Urinary bladder (tissue), 4 donors: ENCODE data around the gene IGF2BP3. TPM values are rescaled to one million over a fixed set of nuclear protein-coding genes. Genes with fewer than 3 reads are reported as not detected.

ENCODE experiments used
- DNase-seq: peaks from one replicate; pipeline ENCODE4 v3.0.0-alpha.2; 2015; ENCODE audit errors: extremely low spot score
- H3K27ac ChIP-seq: one replicate; pipeline ENCODE4 v1.5.1; 2013; ENCODE audit warnings: low read depth, mild to moderate bottlenecking, moderate library complexity
- H3K36me3 ChIP-seq: one replicate; pipeline ENCODE4 v1.6.1; 2013; ENCODE audit warnings: mild to moderate bottlenecking, moderate library complexity; ENCODE audit not compliant: insufficient read depth
- H3K4me1 ChIP-seq: one replicate; pipeline ENCODE4 v1.6.1; 2013; ENCODE audit warnings: mild to moderate bottlenecking, moderate library complexity; ENCODE audit not compliant: insufficient read depth
- H3K4me3 ChIP-seq: one replicate; pipeline ENCODE4 v1.5.1; 2013; ENCODE audit warnings: low read depth, low read length
- WGBS: extraction: QIAGEN DNeasy Blood & Tissue Kit; methylation state at CpG from one replicate; pipeline ENCODE4 v1.1.7; 2013; 5-methylcytosine and 5-hydroxymethylcytosine counted together
- polyA plus RNA-seq: library from polyadenylated mRNA; stranded (reverse); fragments of 200-250 nt; gene quantifications from one replicate; pipeline ENCODE4 v1.2.3, GENCODE V29; 2013
- total RNA-seq: library from RNA; depleted of rRNA; stranded (reverse); fragments of >200 nt; gene quantifications from one replicate; pipeline ENCODE4 v1.2.3, GENCODE V29; 2014
- donor health status: healthy with polysubstance abuse.
- donor health status: healthy.

Gene IGF2BP3
- total and polyA plus RNA-seq, 2 donors: 0.27 to 65.7 TPM

GRCh38 chr7:23293500-23294073, 176.7 kb downstream of the IGF2BP3 start:
- no peaks in the 10 kb centered on the region for H3K36me3 ChIP-seq
- H3K4me1 ChIP-seq: no peaks in the 10 kb centered on the region
- no peak overlapping the region for H3K27ac ChIP-seq
- 85% methylated on average over 12 of the region's 12 CpGs for WGBS
- no peak for DNase-seq
- no peak overlapping the region for H3K4me3 ChIP-seq

GRCh38 chr7:23292623-23293022, 177.7 kb downstream of the IGF2BP3 start:
- WGBS: 85% methylated on average over 4 of the region's 4 CpGs
- Histone ChIP-seq H3K27ac (no peak overlapping the region), H3K4me1 (no peaks in the 10 kb centered on the region), H3K36me3 (no peaks in the 10 kb centered on the region), H3K4me3 (no peak overlapping the region)
- no peak for DNase-seq

GRCh38 chr7:23291957-23292560, 178.2 kb downstream of the IGF2BP3 start:
- Histone ChIP-seq H3K27ac (no peak overlapping the region), H3K4me3 (no peak overlapping the region), H3K36me3 (no peaks in the 10 kb centered on the region), H3K4me1 (no peaks in the 10 kb centered on the region)
- DNase-seq: no peak
- 76% methylated on average over 3 of the region's 3 CpGs for WGBS

GRCh38 chr7:23290993-23291392, 179.3 kb downstream of the IGF2BP3 start:
- WGBS: 87% methylated on average over 9 of the region's 9 CpGs
- Histone ChIP-seq H3K4me1 (no peaks in the 10 kb centered on the region), H3K36me3 (no peaks in the 10 kb centered on the region), H3K27ac (no peak overlapping the region), H3K4me3 (no peak overlapping the region)
- no peak for DNase-seq

- no peak for DNase-seq
- WGBS: 88% methylated on average over 5 of the region's 5 CpGs
Measured at GRCh38 chr7:23287612-23288011, 182.7 kb downstream of the IGF2BP3 start.

GRCh38 chr7:23285657-23286646, 184.3 kb downstream of the IGF2BP3 start:
- no peak for DNase-seq
- no peaks in the 10 kb centered on the region for H3K4me1 ChIP-seq
- H3K36me3 ChIP-seq: no peaks in the 10 kb centered on the region
- 81% methylated on average over 18 of the region's 18 CpGs for WGBS
- H3K4me3 ChIP-seq: no peak overlapping the region
- H3K27ac ChIP-seq: no peak overlapping the region

More at GRCh38 chr7:23287612-23288011, 182.7 kb downstream of the IGF2BP3 start:
- no peaks in the 10 kb centered on the region for H3K4me1 ChIP-seq
- no peak overlapping the region for H3K4me3 ChIP-seq
- no peak overlapping the region for H3K27ac ChIP-seq
- no peaks in the 10 kb centered on the region for H3K36me3 ChIP-seq

- Histone ChIP-seq H3K36me3 (no peaks in the 10 kb centered on the region), H3K4me3 (no peak overlapping the region), H3K27ac (no peak overlapping the region), H3K4me1 (no peaks in the 10 kb centered on the region)
- DNase-seq: no peak
- WGBS: 95% methylated on average over 2 of the region's 2 CpGs
Measured at GRCh38 chr7:23284871-23285270, 185.4 kb downstream of the IGF2BP3 start.

- Histone ChIP-seq H3K36me3 (no peaks in the 10 kb centered on the region), H3K4me1 (no peaks in the 10 kb centered on the region), H3K27ac (no peak overlapping the region), H3K4me3 (no peak overlapping the region)
- WGBS: 95% methylated on average over 4 of the region's 4 CpGs
- DNase-seq: no peak
Measured at GRCh38 chr7:23283086-23283485, 187.2 kb downstream of the IGF2BP3 start.

GRCh38 chr7:23279819-23280525, 190.3 kb downstream of the IGF2BP3 start:
- WGBS: 87% methylated on average over 2 of the region's 2 CpGs
- no peak overlapping the region for H3K27ac ChIP-seq
- H3K4me3 ChIP-seq: no peak overlapping the region
- DNase-seq: no peak
- H3K4me1 ChIP-seq: no peaks in the 10 kb centered on the region
- H3K36me3 ChIP-seq: no peaks in the 10 kb centered on the region

GRCh38 chr7:23277359-23277989, 192.8 kb downstream of the IGF2BP3 start:
- DNase-seq: no peak

GRCh38 chr7:23276947-23277346, 193.3 kb downstream of the IGF2BP3 start:
- H3K36me3 ChIP-seq: no peaks in the 10 kb centered on the region
- WGBS: 92% methylated on average over 3 of the region's 3 CpGs
- H3K4me3 ChIP-seq: no peak overlapping the region
- DNase-seq: no peak
- no peak overlapping the region for H3K27ac ChIP-seq
- H3K4me1 ChIP-seq: peaks cover 2% of the 10 kb centered on the region

More at GRCh38 chr7:23277359-23277989, 192.8 kb downstream of the IGF2BP3 start:
- H3K4me3 ChIP-seq: no peak overlapping the region
- no peaks in the 10 kb centered on the region for H3K36me3 ChIP-seq
- no peak overlapping the region for H3K27ac ChIP-seq
- WGBS: 36% methylated on average over 6 of the region's 6 CpGs
- H3K4me1 ChIP-seq: peaks cover 2% of the 10 kb centered on the region

GRCh38 chr7:23276376-23276775, 193.9 kb downstream of the IGF2BP3 start:
- WGBS: 77% methylated on average over 5 of the region's 5 CpGs
- DNase-seq: no peak
- Histone ChIP-seq H3K36me3 (no peaks in the 10 kb centered on the region), H3K4me3 (no peak overlapping the region), H3K27ac (no peak overlapping the region), H3K4me1 (peaks cover 2% of the 10 kb centered on the region)

- WGBS: 71% methylated on average over 5 of the region's 5 CpGs
- Histone ChIP-seq H3K27ac (no peak overlapping the region), H3K36me3 (no peaks in the 10 kb centered on the region), H3K4me1 (peaks cover 2% of the 10 kb centered on the region), H3K4me3 (no peak overlapping the region)
- DNase-seq: no peak
Measured at GRCh38 chr7:23275912-23276311, 194.4 kb downstream of the IGF2BP3 start.
